ENCODE results near the gene HMGCS1. TPM values are rescaled to one million over a fixed set of nuclear protein-coding genes. Genes with fewer than 3 reads are reported as not detected.
A peak's percentile ranks its signal among the peaks of the same experiment; 100 is the strongest.

HMGCS1 gene
- total RNA-seq, 1 donor from 2014 or later: 64.3 TPM

DNA sequence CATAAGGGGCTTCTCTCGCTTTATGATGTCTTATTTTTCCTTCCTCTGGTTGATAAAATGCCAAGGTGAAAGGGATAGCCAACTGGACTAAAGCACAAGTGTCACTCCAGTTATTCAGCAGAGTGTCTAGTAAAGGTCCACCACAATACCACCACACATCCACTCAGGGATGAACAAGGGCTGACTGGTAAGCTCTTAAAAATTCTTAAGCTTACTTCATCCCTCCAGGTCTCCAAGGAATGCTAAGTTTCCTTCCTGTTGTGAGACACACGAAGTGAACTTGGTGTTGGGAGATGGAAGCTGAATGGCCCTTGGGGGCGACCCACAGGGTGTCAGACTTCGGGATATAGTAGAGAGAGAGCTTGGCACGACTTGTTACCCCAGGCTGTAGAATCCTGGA lies 3.2 kb upstream of the HMGCS1 start:
- DNase-seq (ENCODE audit: low read depth): no peak
- H3K27me3 ChIP-seq (ENCODE audit: control insufficient read depth, insufficient read depth, low read length): no peaks in the 10 kb centered on the region
- TF ChIP-seq, protein P1, sequence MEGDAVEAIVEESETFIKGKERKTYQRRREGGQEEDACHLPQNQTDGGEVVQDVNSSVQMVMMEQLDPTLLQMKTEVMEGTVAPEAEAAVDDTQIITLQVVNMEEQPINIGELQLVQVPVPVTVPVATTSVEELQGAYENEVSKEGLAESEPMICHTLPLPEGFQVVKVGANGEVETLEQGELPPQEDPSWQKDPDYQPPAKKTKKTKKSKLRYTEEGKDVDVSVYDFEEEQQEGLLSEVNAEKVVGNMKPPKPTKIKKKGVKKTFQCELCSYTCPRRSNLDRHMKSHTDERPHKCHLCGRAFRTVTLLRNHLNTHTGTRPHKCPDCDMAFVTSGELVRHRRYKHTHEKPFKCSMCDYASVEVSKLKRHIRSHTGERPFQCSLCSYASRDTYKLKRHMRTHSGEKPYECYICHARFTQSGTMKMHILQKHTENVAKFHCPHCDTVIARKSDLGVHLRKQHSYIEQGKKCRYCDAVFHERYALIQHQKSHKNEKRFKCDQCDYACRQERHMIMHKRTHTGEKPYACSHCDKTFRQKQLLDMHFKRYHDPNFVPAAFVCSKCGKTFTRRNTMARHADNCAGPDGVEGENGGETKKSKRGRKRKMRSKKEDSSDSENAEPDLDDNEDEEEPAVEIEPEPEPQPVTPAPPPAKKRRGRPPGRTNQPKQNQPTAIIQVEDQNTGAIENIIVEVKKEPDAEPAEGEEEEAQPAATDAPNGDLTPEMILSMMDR (IDR thresholded peaks at IDR 0.05; ENCODE audit: insufficient read depth, low read length, poor library complexity, severe bottlenecking): no peak
- no peaks in the 10 kb centered on the region for H3K36me3 ChIP-seq (ENCODE audit: control insufficient read depth, insufficient read depth, low read length)
- H3K4me3 ChIP-seq (ENCODE audit: low read depth, low read length): no peak overlapping the region

DNA sequence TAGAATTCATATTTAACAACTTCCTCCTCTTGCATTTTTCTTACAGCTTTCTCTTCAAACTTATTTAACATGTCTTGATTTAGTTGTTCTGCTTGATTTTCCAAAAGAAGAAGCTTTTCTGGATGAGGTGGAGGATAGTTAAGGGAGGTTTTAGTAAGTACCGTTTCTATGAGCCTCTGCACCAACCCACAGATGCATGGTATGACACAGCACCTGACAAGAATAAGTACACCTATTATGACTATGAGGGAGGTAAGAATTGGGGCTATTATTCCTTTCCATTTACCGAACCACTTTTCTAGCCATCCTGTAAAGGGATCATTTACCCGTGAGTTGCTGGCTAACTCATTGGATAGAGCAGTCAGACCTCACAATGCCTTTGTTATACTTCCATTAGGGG lies 2.5 kb upstream of the HMGCS1 start:
- TF ChIP-seq, protein P1 (IDR thresholded peaks at IDR 0.05; ENCODE audit: insufficient read depth, low read length, poor library complexity, severe bottlenecking): no peak
- no peak for DNase-seq (ENCODE audit: low read depth)
- Histone ChIP-seq H3K36me3 (ENCODE audit: control insufficient read depth, insufficient read depth, low read length) (no peaks in the 10 kb centered on the region), H3K27me3 (ENCODE audit: control insufficient read depth, insufficient read depth, low read length) (no peaks in the 10 kb centered on the region), H3K4me3 (ENCODE audit: low read depth, low read length) (no peak overlapping the region)

DNA sequence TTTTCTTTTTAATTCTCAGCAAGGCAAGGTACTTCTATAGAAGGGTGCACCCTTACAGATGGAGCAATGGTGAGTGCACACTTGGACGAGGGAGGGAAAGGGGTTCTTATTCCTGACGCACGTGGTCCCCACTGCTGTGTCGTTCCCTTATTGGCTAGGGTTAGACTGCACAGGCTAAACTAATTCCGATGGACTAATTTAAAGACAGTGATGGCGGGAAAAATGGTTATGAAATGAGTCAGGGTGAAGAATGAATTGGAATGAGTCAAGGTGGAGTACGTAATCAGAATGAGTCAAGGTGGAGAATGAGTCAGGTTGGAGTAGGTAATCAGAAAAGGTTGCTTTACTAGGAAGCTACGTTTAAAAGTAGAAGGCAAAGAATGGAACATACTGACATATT lies 2.1 kb upstream of the HMGCS1 start:
- no peaks in the 10 kb centered on the region for H3K27me3 ChIP-seq (ENCODE audit: control insufficient read depth, insufficient read depth, low read length)
- TF ChIP-seq, protein P1 (IDR thresholded peaks at IDR 0.05; ENCODE audit: insufficient read depth, low read length, poor library complexity, severe bottlenecking): no peak
- peak; percentile 62 for DNase-seq (ENCODE audit: low read depth)

DNA sequence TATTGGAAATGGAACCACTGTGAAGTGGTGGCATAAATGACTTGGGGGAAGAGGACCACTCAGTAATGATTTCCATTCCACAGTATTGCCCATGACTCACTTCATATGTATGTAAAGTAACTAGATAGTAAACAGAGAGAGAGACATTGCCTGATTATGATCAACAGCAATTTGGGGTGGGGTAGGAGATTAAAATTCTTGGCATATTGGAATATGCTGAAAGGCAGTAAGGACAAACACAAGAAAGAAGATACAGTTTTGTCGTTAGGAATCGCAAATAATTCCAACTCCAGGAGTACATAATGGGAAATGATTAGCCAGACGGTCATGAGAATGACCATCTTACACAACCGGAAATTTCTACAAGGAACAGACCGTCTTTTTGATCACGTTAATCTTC lies 1.5 kb upstream of the HMGCS1 start:
- Histone ChIP-seq H3K4me3 (ENCODE audit: low read depth, low read length) (no peak overlapping the region), H3K27me3 (ENCODE audit: control insufficient read depth, insufficient read depth, low read length) (no peaks in the 10 kb centered on the region), H3K36me3 (ENCODE audit: control insufficient read depth, insufficient read depth, low read length) (no peaks in the 10 kb centered on the region)
- no peak for DNase-seq (ENCODE audit: low read depth)
- TF ChIP-seq, protein P1 (IDR thresholded peaks at IDR 0.05; ENCODE audit: insufficient read depth, low read length, poor library complexity, severe bottlenecking): no peak

More for the DNA sequence above, 2.1 kb upstream of the HMGCS1 start:
- no peak overlapping the region for H3K4me3 ChIP-seq (ENCODE audit: low read depth, low read length)
- H3K36me3 ChIP-seq (ENCODE audit: control insufficient read depth, insufficient read depth, low read length): no peaks in the 10 kb centered on the region

DNA sequence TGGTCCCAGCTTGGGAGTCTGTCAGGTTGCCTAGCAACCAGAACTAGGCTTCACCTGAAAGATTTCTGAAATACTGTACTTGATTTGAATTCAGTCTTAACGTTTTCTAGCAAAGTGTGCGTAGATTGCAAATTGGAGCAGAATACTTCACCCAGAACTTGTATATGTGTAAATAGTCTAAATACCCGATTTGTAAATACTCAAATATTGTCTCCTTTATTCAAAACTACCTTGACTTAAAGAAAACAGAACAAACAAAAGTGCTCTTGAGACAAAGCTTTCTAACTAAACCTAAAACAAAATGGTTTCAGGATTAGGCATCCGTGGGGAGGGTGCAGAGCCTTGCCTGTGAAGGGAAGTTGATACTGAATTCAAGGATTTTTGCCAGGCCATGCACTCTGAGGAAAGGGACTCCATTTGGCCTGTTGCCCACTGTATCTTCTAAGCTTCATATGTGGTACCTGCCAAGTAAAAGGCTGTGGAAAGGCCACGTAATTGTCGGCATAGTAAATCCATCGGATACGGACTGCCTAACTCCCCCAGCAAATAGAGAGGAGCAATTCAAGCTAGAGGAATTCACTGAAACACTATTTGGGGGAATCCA lies 744 bp upstream of the HMGCS1 start:
- TF ChIP-seq, protein P1 (IDR thresholded peaks at IDR 0.05; ENCODE audit: insufficient read depth, low read length, poor library complexity, severe bottlenecking): no peak
- Histone ChIP-seq H3K27me3 (ENCODE audit: control insufficient read depth, insufficient read depth, low read length) (no peaks in the 10 kb centered on the region), H3K36me3 (ENCODE audit: control insufficient read depth, insufficient read depth, low read length) (no peaks in the 10 kb centered on the region), H3K4me3 (ENCODE audit: low read depth, low read length) (no peak overlapping the region)
- no peak for DNase-seq (ENCODE audit: low read depth)

DNA sequence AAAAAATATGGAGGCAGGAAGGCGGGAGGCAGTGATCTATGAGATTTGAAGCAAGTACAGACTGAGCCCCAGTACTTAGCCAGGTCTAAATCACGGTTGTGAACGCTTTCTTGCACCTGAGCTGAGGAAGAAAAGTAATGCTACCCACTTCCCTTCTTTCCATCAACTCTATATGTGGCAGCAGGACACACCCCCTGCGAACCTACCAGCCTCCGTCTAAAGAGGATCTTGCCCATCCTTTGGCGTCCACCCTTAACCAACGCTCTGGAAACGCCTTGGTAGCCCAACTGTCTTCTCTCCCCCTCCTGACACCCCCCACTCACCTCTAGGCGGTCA lies 545 bp downstream of the HMGCS1 start:
- no peaks in the 10 kb centered on the region for H3K36me3 ChIP-seq (ENCODE audit: control insufficient read depth, insufficient read depth, low read length)
- no peaks in the 10 kb centered on the region for H3K27me3 ChIP-seq (ENCODE audit: control insufficient read depth, insufficient read depth, low read length)
- TF ChIP-seq, protein P1 (IDR thresholded peaks at IDR 0.05; ENCODE audit: insufficient read depth, low read length, poor library complexity, severe bottlenecking): no peak
- peak overlapping the region; percentile 99 for H3K4me3 ChIP-seq (ENCODE audit: low read depth, low read length)
- no peak for DNase-seq (ENCODE audit: low read depth)

Measured in kidney epithelial cell (primary cell).